ENCODE measurements around the gene MICAL2. TPM values are rescaled to one million over a fixed set of nuclear protein-coding genes. Genes with fewer than 3 reads are reported as not detected.

Gene MICAL2
- total RNA-seq, 2 donors from 2014 or later: 194 TPM

- no peaks in the 10 kb centered on the region for H3K4me1 ChIP-seq
- intact Hi-C loops (cut with DNase I): loop anchor here (10.0 kb wide), 1 partner anchor 337 kb away; no protein-coding TSS in a partner anchor
- no peak for TF ChIP-seq CTCF (IDR thresholded peaks at IDR 0.05)
- no peaks in the 10 kb centered on the region for H3K9me3 ChIP-seq
- H3K27me3 ChIP-seq: no peaks in the 10 kb centered on the region
- H3K27ac ChIP-seq: no peak overlapping the region
- no peak overlapping the region for H3K9ac ChIP-seq (ENCODE audit: low read depth in 2 of 2, low read length in 2 of 2)
- H3K36me3 ChIP-seq: no peaks in the 10 kb centered on the region
- DNase-seq: no peak
- H3K4me3 ChIP-seq: no peak overlapping the region
Observed at GRCh38 chr11:12271826-12272366, 161.5 kb downstream of the MICAL2 start.

- DNase-seq: no peak
- H3K36me3 ChIP-seq: no peaks in the 10 kb centered on the region
- H3K27ac ChIP-seq: no peak overlapping the region
- no peak overlapping the region for H3K9ac ChIP-seq (ENCODE audit: low read depth in 2 of 2, low read length in 2 of 2)
- no peak for TF ChIP-seq CTCF (IDR thresholded peaks at IDR 0.05)
- H3K4me3 ChIP-seq: no peak overlapping the region
- no peaks in the 10 kb centered on the region for H3K9me3 ChIP-seq
- intact Hi-C loops (cut with DNase I): loop anchor here (10.0 kb wide), 1 partner anchor 338 kb away; no protein-coding TSS in a partner anchor
- no peaks in the 10 kb centered on the region for H3K27me3 ChIP-seq
- no peaks in the 10 kb centered on the region for H3K4me1 ChIP-seq
Observed at GRCh38 chr11:12272821-12273617, 162.6 kb downstream of the MICAL2 start.

GRCh38 chr11:12273618-12273995 is 163.2 kb downstream of the MICAL2 start:
- Histone ChIP-seq H3K27ac (no peak overlapping the region), H3K4me1 (no peaks in the 10 kb centered on the region), H3K27me3 (no peaks in the 10 kb centered on the region), H3K9me3 (no peaks in the 10 kb centered on the region), H3K4me3 (no peak overlapping the region), H3K9ac (ENCODE audit: low read depth in 2 of 2, low read length in 2 of 2) (no peak overlapping the region), H3K36me3 (no peaks in the 10 kb centered on the region)
- no peak for TF ChIP-seq CTCF (IDR thresholded peaks at IDR 0.05)
- intact Hi-C loops (cut with DNase I): loop anchor here (10.0 kb wide), 1 partner anchor 339 kb away; no protein-coding TSS in a partner anchor
- no peak for DNase-seq

GRCh38 chr11:12274056-12274455 is 163.7 kb downstream of the MICAL2 start:
- Histone ChIP-seq H3K27me3 (no peaks in the 10 kb centered on the region), H3K9me3 (no peaks in the 10 kb centered on the region), H3K4me3 (no peak overlapping the region), H3K4me1 (no peaks in the 10 kb centered on the region), H3K27ac (no peak overlapping the region), H3K36me3 (no peaks in the 10 kb centered on the region), H3K9ac (ENCODE audit: low read depth in 2 of 2, low read length in 2 of 2) (no peak overlapping the region)
- TF ChIP-seq CTCF (IDR thresholded peaks at IDR 0.05): no peak
- intact Hi-C loops (cut with DNase I): loop anchor here (10.0 kb wide), 1 partner anchor 339 kb away; no protein-coding TSS in a partner anchor
- DNase-seq: no peak

GRCh38 chr11:12274558-12275197 is 164.3 kb downstream of the MICAL2 start:
- Histone ChIP-seq H3K27me3 (no peaks in the 10 kb centered on the region), H3K4me1 (no peaks in the 10 kb centered on the region), H3K27ac (no peak overlapping the region), H3K36me3 (no peaks in the 10 kb centered on the region), H3K9me3 (no peaks in the 10 kb centered on the region), H3K4me3 (no peak overlapping the region), H3K9ac (ENCODE audit: low read depth in 2 of 2, low read length in 2 of 2) (no peak overlapping the region)
- intact Hi-C loops (cut with DNase I): loop anchor here (10.0 kb wide), 1 partner anchor 340 kb away; no protein-coding TSS in a partner anchor
- TF ChIP-seq CTCF (IDR thresholded peaks at IDR 0.05): no peak
- no peak for DNase-seq
